Nephron progenitor cell (in vitro differentiated cells): ENCODE measurements around the gene SRD5A1.

Experiments
- DNase-seq: peaks from one replicate; pipeline ENCODE4 v3.0.0; 2021
- H3K27ac Mint-ChIP-seq: 2 replicates; pipeline ENCODE4 v1.8.0; 2021; ENCODE audit warnings: mild to moderate bottlenecking, moderate library complexity, mixed read lengths
- H3K27me3 Mint-ChIP-seq: 2 replicates; pipeline ENCODE4 v1.8.0; 2021; ENCODE audit warnings: mild to moderate bottlenecking, low read depth, mixed read lengths; ENCODE audit not compliant: poor library complexity
- H3K36me3 Mint-ChIP-seq: 2 replicates; pipeline ENCODE4 v1.8.0; 2021; ENCODE audit warnings: low read depth, mixed read lengths
- H3K4me1 Mint-ChIP-seq: 2 replicates; pipeline ENCODE4 v1.8.0; 2021; ENCODE audit warnings: mixed read lengths
- H3K4me3 Mint-ChIP-seq: 2 replicates; pipeline ENCODE4 v1.8.0; 2021; ENCODE audit warnings: mild to moderate bottlenecking, moderate library complexity, mixed read lengths
- H3K9me3 Mint-ChIP-seq: 2 replicates; pipeline ENCODE4 v1.8.0; 2021; ENCODE audit warnings: mild to moderate bottlenecking, moderate library complexity, mixed read lengths
- TF ChIP-seq, protein P1 (sequence below): fragments of 200-600 bp; sonication (generic); IDR thresholded peaks from 2 replicates; pipeline ENCODE4 v1.5.0; 2021; ENCODE audit warnings: antibody characterized with exemption

SRD5A1 gene

DNA sequence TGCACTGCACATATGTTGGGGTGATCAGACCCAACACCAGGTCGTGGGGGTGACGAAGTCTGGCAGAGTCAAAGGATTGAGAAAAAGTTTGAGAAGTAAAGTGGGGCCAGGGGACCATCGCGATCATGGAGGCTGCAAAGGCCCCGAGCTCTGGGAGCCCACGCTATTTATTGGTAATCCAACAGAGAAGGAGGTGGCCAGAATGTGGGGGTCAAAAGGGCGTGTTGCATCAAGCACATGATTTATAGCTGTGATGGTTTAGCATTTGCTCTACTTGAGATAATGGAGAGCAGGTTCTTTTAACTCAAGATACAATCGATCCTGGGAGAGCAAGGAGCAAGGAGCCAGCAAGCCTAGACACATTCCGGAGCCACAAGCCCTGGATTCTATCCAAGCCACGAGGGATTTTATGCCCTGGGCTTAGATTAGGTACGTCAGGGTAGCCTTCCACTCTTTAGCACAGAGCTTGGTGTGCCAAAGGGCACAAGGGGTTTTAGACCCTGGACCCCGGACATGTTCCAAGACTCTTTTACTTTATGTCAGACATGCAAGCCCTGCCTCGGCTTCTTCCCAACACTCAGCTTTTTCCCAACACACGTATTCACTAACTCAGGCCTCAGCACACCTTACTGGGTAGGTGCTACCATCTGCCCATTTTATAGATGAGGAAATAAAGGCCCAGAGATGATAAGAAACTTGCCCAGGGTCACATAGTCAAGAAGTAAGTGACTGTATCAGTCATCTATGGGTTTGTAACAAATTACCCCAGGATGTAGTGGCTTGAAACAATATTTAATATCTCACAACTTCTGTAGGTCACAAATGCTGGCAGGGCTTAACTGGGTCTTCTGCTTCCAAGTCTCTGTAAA, 39.9 kb upstream of the SRD5A1 start:
- peaks cover 16% of the 10 kb centered on the region for H3K27me3 Mint-ChIP-seq
- peaks cover 18% of the 10 kb centered on the region for H3K9me3 Mint-ChIP-seq
- TF ChIP-seq, protein P1, sequence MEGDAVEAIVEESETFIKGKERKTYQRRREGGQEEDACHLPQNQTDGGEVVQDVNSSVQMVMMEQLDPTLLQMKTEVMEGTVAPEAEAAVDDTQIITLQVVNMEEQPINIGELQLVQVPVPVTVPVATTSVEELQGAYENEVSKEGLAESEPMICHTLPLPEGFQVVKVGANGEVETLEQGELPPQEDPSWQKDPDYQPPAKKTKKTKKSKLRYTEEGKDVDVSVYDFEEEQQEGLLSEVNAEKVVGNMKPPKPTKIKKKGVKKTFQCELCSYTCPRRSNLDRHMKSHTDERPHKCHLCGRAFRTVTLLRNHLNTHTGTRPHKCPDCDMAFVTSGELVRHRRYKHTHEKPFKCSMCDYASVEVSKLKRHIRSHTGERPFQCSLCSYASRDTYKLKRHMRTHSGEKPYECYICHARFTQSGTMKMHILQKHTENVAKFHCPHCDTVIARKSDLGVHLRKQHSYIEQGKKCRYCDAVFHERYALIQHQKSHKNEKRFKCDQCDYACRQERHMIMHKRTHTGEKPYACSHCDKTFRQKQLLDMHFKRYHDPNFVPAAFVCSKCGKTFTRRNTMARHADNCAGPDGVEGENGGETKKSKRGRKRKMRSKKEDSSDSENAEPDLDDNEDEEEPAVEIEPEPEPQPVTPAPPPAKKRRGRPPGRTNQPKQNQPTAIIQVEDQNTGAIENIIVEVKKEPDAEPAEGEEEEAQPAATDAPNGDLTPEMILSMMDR, result no peak
- H3K27ac Mint-ChIP-seq, result no peak overlapping the region
- H3K4me3 Mint-ChIP-seq, result no peak overlapping the region
- peaks cover 47% of the 10 kb centered on the region for H3K36me3 Mint-ChIP-seq
- DNase-seq, result no peak
- no peaks in the 10 kb centered on the region for H3K4me1 Mint-ChIP-seq

DNA sequence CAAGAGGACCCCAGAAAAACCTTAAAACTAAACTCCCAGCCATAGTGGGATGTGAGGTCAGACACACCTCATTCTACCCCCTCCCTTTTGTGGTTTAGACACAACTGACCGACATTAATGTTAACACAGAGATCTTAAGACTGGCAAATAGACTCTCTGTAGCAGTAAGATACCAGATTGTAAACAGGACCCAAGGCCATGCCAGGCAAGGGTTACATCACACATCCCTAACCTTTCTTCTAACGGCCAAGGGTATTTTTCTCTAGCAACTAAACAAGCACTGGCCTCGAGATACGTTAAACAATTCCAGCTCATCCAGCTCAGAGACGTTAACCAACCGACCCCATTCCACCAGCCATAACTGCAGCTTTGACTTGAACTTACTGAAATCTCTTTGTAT, 39.2 kb upstream of the SRD5A1 start:
- peaks cover 54% of the 10 kb centered on the region for H3K36me3 Mint-ChIP-seq
- H3K9me3 Mint-ChIP-seq, result peaks cover 18% of the 10 kb centered on the region
- peaks cover 16% of the 10 kb centered on the region for H3K27me3 Mint-ChIP-seq
- TF ChIP-seq, protein P1, result no peak
- no peak overlapping the region for H3K27ac Mint-ChIP-seq
- DNase-seq, result no peak
- H3K4me1 Mint-ChIP-seq, result no peaks in the 10 kb centered on the region
- no peak overlapping the region for H3K4me3 Mint-ChIP-seq

DNA sequence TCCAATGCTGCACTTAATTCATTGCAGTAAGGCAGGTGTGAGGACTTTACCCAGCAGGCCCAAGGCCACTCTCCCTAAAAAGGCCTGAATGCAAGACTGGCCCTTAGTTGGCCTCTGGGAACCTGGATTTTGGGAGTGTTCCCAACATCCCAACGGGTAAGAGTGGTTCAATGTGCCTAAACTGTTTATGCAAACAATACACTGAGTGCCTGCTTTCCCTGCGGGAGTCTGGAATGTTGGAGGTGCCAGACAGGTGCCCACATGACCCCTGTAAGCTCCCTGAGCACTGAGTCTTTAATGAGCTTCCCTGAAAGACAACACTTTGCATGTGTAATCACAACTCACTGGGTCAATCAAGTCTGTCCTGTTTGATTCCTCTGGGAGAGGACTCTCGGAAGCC, 37.8 kb upstream of the SRD5A1 start:
- Mint-ChIP-seq H3K4me3 (no peak overlapping the region), H3K9me3 (peaks cover 18% of the 10 kb centered on the region), H3K27ac (no peak overlapping the region), H3K36me3 (peaks cover 64% of the 10 kb centered on the region), H3K27me3 (peaks cover 9% of the 10 kb centered on the region), H3K4me1 (no peaks in the 10 kb centered on the region)
- TF ChIP-seq, protein P1, result no peak
- no peak for DNase-seq

DNA sequence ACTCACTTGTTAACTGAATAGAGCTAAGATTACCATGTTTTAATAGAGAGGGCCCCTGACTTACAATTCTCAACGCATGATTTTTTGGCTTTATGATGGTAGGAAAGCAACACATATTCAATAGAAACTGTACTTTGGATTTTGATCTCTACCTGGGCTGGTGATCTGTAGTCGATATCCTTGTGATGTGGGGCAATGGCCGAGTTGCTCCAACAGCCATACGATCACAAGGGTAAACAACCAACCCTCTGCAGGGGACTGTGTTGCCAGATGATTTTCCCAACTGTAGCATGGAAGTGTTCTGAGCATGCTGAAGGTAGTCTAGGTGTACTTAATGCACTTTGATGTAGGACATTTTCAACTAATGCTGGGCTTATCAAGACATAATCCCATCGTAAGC, 36.9 kb upstream of the SRD5A1 start:
- Mint-ChIP-seq H3K36me3 (peaks cover 74% of the 10 kb centered on the region), H3K4me3 (no peak overlapping the region), H3K27ac (no peak overlapping the region), H3K27me3 (peaks cover 9% of the 10 kb centered on the region), H3K9me3 (peaks cover 18% of the 10 kb centered on the region), H3K4me1 (peaks cover 2% of the 10 kb centered on the region)
- DNase-seq, result no peak
- TF ChIP-seq, protein P1, result no peak

DNA sequence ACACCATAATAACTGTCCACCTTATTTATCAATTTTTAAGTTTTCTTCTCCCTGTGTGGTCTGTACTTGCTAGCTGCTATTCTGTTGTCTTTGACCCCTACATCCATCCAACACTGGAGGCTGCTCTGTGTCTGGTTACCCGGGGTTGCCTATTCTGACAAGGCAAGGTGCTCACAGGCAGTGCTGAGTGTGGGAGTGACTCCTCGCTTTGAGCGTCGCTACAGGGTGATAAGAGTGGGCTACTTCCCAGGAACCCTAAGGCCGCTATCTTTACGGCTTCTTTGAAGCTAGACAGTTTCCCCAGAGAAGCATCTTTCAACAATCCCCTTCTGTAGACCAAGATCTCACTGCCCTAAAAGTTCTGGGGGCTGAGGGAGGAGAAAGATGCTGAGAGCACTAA, 35.7 kb upstream of the SRD5A1 start:
- TF ChIP-seq, protein P1, result no peak
- Mint-ChIP-seq H3K36me3 (peaks cover 83% of the 10 kb centered on the region), H3K4me1 (peaks cover 10% of the 10 kb centered on the region), H3K27ac (no peak overlapping the region), H3K9me3 (peaks cover 8% of the 10 kb centered on the region), H3K4me3 (no peak overlapping the region), H3K27me3 (peaks cover 5% of the 10 kb centered on the region)
- DNase-seq, result no peak

DNA sequence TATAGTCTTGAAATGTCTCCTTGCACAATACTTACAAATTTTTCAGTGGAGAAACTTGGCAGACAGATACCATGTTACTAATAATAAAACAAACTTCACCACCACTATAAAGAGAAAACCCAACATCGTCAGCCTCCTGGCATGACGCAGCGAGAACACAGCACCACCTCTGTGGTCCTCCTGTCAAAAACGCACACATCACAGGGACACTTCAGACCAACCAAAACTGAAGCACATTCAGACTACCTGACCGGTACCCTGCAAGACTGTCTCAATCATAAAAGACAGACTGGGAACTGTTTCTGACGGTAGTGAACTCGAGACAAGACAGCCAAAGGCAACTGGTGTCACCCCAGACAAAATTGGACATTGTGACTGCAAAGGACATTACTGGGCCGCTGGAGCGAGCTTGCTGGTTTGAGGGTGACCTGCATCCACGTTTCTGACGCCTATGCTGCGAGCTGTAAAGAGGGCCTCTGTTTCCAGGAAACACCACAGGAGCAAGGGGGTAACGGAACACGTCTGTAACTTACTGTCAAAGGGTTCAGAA, 34.8 kb upstream of the SRD5A1 start:
- Mint-ChIP-seq H3K27ac (peak overlapping the region; percentile 66), H3K4me1 (peaks cover 10% of the 10 kb centered on the region), H3K9me3 (peaks cover 3% of the 10 kb centered on the region), H3K36me3 (peaks cover 84% of the 10 kb centered on the region), H3K4me3 (no peak overlapping the region), H3K27me3 (peaks cover 2% of the 10 kb centered on the region)
- DNase-seq, result no peak
- TF ChIP-seq, protein P1, result no peak
